Lower leg skin (tissue), 3 donors: ENCODE results near the gene XKR7.

Source experiments
- POLR2A ChIP-seq, 2 donors: fragments of 450-650 bp; IDR thresholded peaks; one replicate each; pipeline ENCODE4 v1.6.1; 2016 to 2017; ENCODE audit warnings: antibody characterized with exemption in 2 of 2, mild to moderate bottlenecking in 1 of 2, moderate library complexity in 1 of 2
- TF ChIP-seq, protein P1 (sequence below), 3 donors: fragments of 450-650 bp; IDR thresholded peaks; one replicate each; pipeline ENCODE4 v1.5.1; 2016; ENCODE audit warnings: antibody characterized with exemption in 3 of 3, mild to moderate bottlenecking in 3 of 3, moderate library complexity in 2 of 3

DNA sequence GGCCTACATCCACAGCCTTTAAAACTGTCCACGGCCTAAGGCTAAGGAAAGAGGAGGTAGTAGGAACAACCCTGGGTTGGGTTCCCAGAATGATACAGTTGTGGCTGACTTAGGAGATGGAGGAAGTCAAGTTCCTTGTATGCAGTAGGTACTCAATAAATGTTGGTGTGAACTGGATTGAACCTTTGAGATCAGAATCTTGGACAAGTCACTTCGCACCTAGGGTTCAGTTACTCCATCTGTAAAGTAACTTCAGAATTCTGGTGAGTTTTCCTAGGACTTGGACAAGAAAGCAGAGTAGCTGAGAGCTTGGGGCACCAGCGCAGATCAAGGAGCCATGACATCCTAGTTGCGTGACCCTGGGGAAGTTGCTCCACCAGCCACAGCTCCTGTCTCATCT, 9.1 kb downstream of the XKR7 start:
- no peak for TF ChIP-seq POLR2A (IDR thresholded peaks at IDR 0.05)
- TF ChIP-seq, protein P1, sequence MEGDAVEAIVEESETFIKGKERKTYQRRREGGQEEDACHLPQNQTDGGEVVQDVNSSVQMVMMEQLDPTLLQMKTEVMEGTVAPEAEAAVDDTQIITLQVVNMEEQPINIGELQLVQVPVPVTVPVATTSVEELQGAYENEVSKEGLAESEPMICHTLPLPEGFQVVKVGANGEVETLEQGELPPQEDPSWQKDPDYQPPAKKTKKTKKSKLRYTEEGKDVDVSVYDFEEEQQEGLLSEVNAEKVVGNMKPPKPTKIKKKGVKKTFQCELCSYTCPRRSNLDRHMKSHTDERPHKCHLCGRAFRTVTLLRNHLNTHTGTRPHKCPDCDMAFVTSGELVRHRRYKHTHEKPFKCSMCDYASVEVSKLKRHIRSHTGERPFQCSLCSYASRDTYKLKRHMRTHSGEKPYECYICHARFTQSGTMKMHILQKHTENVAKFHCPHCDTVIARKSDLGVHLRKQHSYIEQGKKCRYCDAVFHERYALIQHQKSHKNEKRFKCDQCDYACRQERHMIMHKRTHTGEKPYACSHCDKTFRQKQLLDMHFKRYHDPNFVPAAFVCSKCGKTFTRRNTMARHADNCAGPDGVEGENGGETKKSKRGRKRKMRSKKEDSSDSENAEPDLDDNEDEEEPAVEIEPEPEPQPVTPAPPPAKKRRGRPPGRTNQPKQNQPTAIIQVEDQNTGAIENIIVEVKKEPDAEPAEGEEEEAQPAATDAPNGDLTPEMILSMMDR (IDR thresholded peaks at IDR 0.05) = no peak
